ENCODE results near the gene USP33. TPM values are rescaled to one million over a fixed set of nuclear protein-coding genes. Genes with fewer than 3 reads are reported as not detected.
A peak's percentile ranks its signal among the peaks of the same experiment; 100 is the strongest.

The USP33 gene
- total RNA-seq, 2 experiments from 2014 or later, result 69.7 to 70.8 TPM

DNA sequence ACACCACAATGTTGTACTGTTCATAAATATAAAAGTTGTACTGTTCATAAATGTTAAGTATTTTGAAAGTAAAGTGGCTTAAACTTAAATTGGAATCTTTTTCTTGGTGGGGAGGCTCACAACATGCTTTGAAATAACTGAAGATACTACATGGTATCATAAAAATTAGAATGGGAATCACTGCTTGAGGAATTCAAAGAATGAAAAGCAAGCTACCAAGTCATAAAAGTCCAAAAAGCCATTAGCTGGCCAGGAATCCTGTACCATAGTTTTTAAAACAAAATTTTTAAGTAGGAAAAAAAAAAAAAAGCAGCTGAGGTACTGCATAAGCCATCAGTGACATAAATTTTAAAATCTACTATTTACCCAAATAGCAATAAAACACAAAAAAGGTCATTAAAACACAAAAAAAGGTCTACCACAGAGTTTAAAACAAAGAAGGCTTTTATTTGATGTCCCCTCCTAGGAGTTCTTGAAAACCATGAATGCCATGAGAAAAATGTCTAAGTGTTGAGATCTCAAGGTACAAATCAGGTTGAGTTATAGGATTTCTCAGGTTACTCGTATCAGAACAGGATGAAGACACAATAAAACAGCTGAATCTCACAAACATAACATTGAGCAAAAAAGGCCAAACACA, 85.8 kb downstream of the USP33 start:
- H3K36me3 Mint-ChIP-seq, result peaks cover 5% of the 10 kb centered on the region
- ATAC-seq (ENCODE audit: low read depth) (no peak), DNase-seq (no peak)
- H3K27me3 Mint-ChIP-seq, result no peaks in the 10 kb centered on the region
- H3K27ac Mint-ChIP-seq, result no peak overlapping the region
- H3K4me3 Mint-ChIP-seq, result no peak overlapping the region
- peaks cover 34% of the 10 kb centered on the region for H3K4me1 Mint-ChIP-seq
- POLR2A ChIA-PET, result no interaction called here
- H3K9me3 Mint-ChIP-seq, result no peaks in the 10 kb centered on the region

DNA sequence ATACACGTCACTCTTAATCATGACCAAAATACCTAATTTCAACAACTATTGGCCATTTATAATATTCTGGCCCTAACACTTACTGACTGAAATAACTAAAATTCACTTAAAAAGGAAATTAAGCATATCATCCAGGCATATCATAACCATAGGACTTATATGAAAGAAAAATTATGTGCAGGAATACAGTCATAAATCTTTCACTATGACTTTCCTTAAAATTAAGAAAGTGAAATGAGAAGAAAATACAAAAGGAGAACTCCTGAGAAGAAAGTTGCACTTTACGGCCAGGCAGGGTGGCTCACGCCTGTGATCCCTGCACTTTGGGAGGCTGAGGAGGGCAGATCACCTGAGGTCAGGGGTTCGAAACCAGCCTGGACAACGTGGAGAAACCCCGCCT, 86.6 kb downstream of the USP33 start:
- H3K4me1 Mint-ChIP-seq, result peaks cover 32% of the 10 kb centered on the region
- no peak overlapping the region for H3K4me3 Mint-ChIP-seq
- ATAC-seq (ENCODE audit: low read depth), result no peak
- H3K36me3 Mint-ChIP-seq, result peaks cover 5% of the 10 kb centered on the region
- DNase-seq, result no peak
- no peaks in the 10 kb centered on the region for H3K27me3 Mint-ChIP-seq
- H3K9me3 Mint-ChIP-seq, result no peaks in the 10 kb centered on the region
- no peak overlapping the region for H3K27ac Mint-ChIP-seq
- POLR2A ChIA-PET, result no interaction called here

DNA sequence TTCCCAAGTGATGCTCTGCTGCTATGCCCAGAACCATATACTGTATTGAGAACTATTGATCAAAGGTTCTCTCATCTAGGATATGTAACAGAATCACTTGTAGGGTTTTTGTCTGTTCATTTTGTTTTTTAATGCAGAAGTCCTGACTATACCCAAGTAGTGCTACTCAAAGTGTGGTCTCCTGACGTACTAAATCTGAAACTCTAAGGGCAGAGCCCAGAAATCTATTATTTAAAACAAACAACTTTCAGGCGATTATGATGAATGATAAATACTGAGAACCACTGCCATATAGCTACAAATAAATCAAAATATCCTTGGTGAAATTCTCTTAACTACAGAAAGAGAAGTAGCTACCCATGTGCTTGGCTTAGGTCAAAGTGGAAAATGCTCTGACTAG, 87.3 kb downstream of the USP33 start:
- ATAC-seq (ENCODE audit: low read depth) (no peak), DNase-seq (no peak)
- H3K4me1 Mint-ChIP-seq, result peaks cover 30% of the 10 kb centered on the region
- no peak overlapping the region for H3K27ac Mint-ChIP-seq
- H3K27me3 Mint-ChIP-seq, result no peaks in the 10 kb centered on the region
- H3K36me3 Mint-ChIP-seq, result peaks cover 6% of the 10 kb centered on the region
- no peaks in the 10 kb centered on the region for H3K9me3 Mint-ChIP-seq
- H3K4me3 Mint-ChIP-seq, result no peak overlapping the region
- POLR2A ChIA-PET, result no interaction called here

DNA sequence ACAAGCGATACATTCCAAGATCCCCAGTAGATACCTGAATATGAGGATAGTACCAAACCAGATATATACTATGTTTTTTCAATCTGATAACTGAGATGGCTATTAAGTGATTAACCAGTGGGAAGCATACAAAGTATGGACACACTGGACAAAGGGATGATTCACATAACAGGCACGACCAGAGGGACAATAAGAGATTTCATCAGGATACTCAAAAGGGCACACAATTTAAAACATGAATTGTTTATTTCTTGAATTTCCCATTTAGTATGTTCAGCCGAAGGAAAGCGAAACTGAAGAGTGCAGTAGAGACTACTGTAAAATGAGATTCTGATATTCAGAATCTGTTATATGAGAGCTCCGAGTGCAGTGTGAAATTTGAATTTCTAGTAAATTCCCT, 87.8 kb downstream of the USP33 start:
- H3K9me3 Mint-ChIP-seq, result no peaks in the 10 kb centered on the region
- peaks cover 31% of the 10 kb centered on the region for H3K4me1 Mint-ChIP-seq
- H3K36me3 Mint-ChIP-seq, result peaks cover 7% of the 10 kb centered on the region
- H3K27ac Mint-ChIP-seq, result no peak overlapping the region
- POLR2A ChIA-PET, result no interaction called here
- no peaks in the 10 kb centered on the region for H3K27me3 Mint-ChIP-seq
- no peak for ATAC-seq (ENCODE audit: low read depth)
- DNase-seq, result no peak
- peak overlapping the region; percentile 45 for H3K4me3 Mint-ChIP-seq

DNA sequence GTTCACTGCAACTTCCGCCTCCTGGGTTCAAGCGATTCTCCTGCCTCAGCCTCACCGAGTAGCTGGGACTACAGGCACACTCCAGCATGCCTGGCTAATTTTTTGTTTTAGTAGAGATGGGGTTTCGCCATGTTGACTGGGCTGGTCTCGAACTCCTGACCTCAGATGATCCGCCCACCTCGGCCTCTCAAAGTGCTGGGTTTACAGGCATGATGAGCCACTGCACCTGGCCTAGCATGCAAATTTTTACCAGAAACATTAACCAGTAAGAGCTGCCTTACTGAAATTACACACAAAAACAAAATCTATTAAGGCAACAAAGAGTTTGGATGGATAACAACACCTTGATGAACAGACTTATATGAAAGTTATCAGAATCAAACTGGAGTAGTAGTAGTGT, 89.3 kb downstream of the USP33 start:
- no peaks in the 10 kb centered on the region for H3K9me3 Mint-ChIP-seq
- H3K27me3 Mint-ChIP-seq, result no peaks in the 10 kb centered on the region
- ATAC-seq (ENCODE audit: low read depth) (no peak), DNase-seq (no peak)
- H3K4me1 Mint-ChIP-seq, result peaks cover 27% of the 10 kb centered on the region
- H3K4me3 Mint-ChIP-seq, result no peak overlapping the region
- no peak overlapping the region for H3K27ac Mint-ChIP-seq
- POLR2A ChIA-PET, result no interaction called here
- H3K36me3 Mint-ChIP-seq, result peaks cover 2% of the 10 kb centered on the region

DNA sequence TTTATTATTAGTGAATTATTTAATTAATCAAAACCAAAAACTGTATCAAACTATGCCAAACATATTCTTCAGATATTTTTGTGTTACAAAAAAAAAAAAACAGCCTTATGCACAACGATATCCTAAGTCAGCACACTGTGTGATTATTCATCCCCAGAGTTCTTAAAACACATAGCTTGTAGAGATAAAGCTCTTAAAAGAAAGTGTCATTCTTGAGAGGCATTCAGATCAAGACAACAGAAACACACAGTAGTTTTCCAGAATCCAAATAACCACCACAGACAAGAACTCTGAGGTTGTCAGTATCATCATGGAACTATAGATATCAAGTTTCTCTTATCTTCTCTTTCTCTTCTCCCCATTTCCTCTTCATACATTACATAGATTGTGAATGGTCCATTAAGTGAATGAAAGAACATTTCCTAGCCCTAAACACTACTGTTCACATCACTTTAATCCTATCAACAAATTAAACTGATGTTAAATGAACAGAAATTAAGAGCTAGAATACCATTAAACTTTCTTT, 90.7 kb downstream of the USP33 start:
- no peak for ATAC-seq (ENCODE audit: low read depth)
- Mint-ChIP-seq H3K36me3 (peaks cover 3% of the 10 kb centered on the region), H3K27me3 (no peaks in the 10 kb centered on the region), H3K4me1 (peaks cover 26% of the 10 kb centered on the region), H3K4me3 (no peak overlapping the region), H3K27ac (no peak overlapping the region), H3K9me3 (no peaks in the 10 kb centered on the region)
- POLR2A ChIA-PET, result interaction anchor here (1.5 kb wide), 1 partner anchor 14 kb away, joined by 3 read pairs; the partner anchor contains the start of gene ZZZ3
- no peak for DNase-seq

DNA sequence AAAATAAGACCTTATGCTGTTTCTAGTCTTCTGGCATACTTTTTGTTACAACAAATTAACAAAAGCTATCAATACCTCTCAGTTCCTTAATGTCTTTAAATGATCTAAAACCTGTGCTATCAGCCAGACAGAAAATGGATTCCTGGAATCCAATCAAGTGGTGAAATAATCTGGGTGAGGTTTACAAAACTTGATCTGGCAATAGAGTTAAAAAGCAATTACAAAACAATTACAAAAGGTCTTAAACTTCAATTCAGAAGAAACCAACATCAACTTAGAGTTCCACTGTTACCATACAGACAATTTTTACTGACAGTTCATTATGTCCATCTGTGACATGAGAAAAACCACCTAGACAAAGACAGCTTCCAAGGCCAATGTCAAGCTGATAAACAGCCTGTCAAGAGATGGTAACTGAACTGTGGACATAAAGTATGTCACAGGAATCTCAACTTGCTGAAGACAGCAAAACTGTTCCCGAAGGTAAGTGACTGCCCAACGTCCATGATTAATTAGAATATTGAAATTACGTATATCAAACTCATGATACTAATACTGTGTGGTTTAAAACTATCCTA, 94.6 kb downstream of the USP33 start:
- POLR2A ChIA-PET, result no interaction called here
- H3K27ac Mint-ChIP-seq, result no peak overlapping the region

DNA sequence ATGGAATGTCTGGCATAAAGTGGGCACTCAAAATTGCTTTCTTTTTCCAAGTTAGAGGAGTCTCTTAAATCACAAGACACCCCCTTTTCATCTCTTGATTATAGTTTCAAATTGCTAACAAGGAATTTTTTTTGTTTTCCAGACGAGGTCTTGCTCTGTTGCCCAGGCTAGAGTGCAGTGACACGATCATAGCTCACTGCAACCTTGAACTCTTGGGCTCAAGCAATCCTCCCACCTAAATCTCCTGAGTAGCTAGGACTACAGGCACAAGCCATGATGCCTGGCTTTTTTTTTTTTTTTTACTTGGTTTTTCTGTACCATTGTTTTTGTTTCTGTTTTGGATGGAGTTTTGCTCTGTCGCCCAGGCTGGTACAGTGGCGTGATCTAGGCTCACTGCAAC, 98.0 kb downstream of the USP33 start:
- no peaks in the 10 kb centered on the region for H3K27me3 Mint-ChIP-seq
- POLR2A ChIA-PET, result no interaction called here
- H3K36me3 Mint-ChIP-seq, result peaks cover 11% of the 10 kb centered on the region
- no peak overlapping the region for H3K27ac Mint-ChIP-seq
- peaks cover 3% of the 10 kb centered on the region for H3K9me3 Mint-ChIP-seq
- H3K4me3 Mint-ChIP-seq, result no peak overlapping the region
- DNase-seq, result no peak
- peaks cover 5% of the 10 kb centered on the region for H3K4me1 Mint-ChIP-seq
- ATAC-seq (ENCODE audit: low read depth), result no peak

More for the DNA sequence above, 94.6 kb downstream of the USP33 start:
- ATAC-seq (ENCODE audit: low read depth) (no peak), DNase-seq (no peak)
- Mint-ChIP-seq H3K4me1 (peaks cover 10% of the 10 kb centered on the region), H3K9me3 (peaks cover 3% of the 10 kb centered on the region), H3K4me3 (no peak overlapping the region), H3K27me3 (no peaks in the 10 kb centered on the region), H3K36me3 (peaks cover 13% of the 10 kb centered on the region)

DNA sequence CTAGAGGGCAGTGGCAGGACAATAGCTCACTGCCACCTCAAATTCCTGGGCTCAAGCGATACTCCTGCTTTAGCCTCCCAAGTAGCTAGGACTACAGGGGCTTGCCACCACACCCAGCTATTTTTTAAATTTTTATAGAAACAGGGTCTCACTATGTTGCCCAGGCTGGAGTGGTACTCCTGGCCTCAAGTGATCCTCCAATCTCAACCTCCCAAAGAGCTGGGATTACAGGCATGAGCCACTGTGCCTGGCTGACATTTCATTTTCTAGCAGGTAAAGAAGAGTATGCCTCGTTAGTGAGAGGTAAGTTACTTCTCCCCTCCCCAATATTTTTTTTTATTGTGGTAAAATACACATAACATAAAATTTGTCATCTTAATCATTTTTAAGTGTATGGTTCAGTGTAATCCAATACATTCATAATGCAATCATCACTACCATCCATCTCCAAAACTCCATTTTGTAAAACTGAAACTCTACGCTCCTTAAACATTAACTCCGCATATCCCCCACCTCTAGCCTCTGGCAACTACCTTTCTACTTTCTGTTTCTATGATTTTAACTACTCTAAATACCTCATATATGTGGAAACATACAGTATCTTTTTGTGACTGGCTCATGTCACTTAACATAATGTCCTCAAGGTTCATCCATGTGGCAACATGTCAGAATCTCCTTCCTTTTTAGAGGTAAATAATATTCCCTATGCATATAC, 99.6 kb downstream of the USP33 start:
- Mint-ChIP-seq H3K4me3 (no peak overlapping the region), H3K9me3 (peaks cover 3% of the 10 kb centered on the region), H3K27me3 (no peaks in the 10 kb centered on the region), H3K27ac (no peak overlapping the region), H3K4me1 (peaks cover 5% of the 10 kb centered on the region), H3K36me3 (peaks cover 16% of the 10 kb centered on the region)
- POLR2A ChIA-PET, result no interaction called here
- DNase-seq (no peak), ATAC-seq (ENCODE audit: low read depth) (no peak)

DNA sequence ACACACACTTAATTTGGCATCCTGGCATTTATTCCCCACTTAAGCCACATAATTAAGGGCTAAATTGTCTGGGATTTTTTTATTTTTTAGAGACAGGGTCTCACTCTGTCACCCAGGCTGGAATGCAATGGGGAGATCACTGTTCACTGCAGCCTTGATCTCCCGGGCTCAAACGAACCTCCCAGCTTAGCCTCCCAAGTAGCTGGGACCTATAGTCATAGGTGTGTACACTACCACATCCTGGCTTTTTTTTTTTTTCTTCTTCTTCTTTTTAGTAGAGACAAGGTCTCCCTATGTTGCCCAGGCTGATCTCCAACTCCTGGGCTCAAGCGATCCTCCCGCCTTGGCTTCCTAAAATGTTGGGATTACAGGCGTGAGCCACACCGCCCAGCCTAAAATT, 101.4 kb downstream of the USP33 start:
- Mint-ChIP-seq H3K27ac (no peak overlapping the region), H3K9me3 (peaks cover 2% of the 10 kb centered on the region), H3K4me3 (no peak overlapping the region), H3K27me3 (no peaks in the 10 kb centered on the region), H3K4me1 (peaks cover 4% of the 10 kb centered on the region), H3K36me3 (peaks cover 16% of the 10 kb centered on the region)
- POLR2A ChIA-PET, result interaction anchor here (1.1 kb wide), 1 partner anchor 25 kb away, joined by 3 read pairs; no protein-coding TSS in a partner anchor
- DNase-seq (no peak), ATAC-seq (ENCODE audit: low read depth) (no peak)

DNA sequence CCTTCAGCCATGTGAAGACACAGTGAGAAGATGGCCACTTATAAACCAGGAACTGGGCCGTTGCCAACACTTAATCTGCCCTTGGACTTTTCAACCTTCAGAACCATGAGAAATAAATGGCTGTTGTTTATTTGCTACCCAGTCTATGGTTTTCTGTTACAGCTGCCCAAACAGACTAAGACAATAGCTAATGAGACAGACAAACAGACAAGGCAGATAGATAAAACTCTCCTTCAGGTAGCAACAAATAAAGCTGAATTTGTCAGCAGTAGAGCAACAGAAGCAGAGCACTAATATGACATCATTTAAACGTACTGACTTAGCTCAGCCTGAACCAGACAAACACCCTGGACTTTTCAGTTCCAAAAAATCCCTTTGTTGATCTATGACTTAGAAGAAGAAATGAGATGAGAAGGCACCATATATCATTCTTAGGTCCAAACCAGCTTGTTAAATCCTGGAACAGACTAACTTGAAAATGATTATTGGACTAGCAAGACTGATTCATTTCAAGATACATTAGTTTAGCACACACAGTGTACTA, 104.1 kb downstream of the USP33 start:
- no peak for DNase-seq
- no peak for ATAC-seq (ENCODE audit: low read depth)
- Mint-ChIP-seq H3K27ac (no peak overlapping the region), H3K9me3 (peaks cover 8% of the 10 kb centered on the region), H3K4me3 (no peak overlapping the region), H3K27me3 (no peaks in the 10 kb centered on the region), H3K36me3 (peaks cover 32% of the 10 kb centered on the region), H3K4me1 (peaks cover 1% of the 10 kb centered on the region)
- POLR2A ChIA-PET, result no interaction called here

DNA sequence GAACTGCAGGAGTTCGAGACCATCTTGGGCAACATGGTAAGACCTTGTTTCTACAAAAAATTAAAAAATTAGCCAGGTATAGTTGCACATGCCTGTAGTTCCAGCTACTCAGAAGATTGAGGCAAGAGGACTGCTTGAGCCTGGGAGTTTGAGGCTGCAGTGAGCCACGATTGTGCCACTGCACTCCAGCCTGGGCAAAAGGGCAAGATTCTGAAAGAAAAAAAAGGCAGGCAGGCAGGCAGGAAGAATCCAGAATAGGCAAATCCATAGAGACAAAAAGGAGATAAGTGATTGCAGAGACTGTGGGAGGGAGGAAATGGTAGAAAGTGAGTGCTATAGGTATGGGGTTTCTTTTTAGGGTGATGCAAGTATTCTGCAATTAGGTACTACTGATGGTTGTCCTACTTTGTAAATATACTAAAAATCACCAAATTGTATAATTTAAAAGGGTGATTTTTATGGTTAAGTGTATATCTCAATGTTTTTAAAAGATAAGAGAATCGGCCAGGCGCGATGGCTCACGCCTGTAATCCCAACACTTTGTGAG, 106.6 kb downstream of the USP33 start:
- Mint-ChIP-seq H3K27me3 (no peaks in the 10 kb centered on the region), H3K36me3 (peaks cover 51% of the 10 kb centered on the region), H3K4me1 (peaks cover 1% of the 10 kb centered on the region), H3K9me3 (peaks cover 15% of the 10 kb centered on the region), H3K27ac (no peak overlapping the region), H3K4me3 (no peak overlapping the region)
- DNase-seq, result no peak
- ATAC-seq (ENCODE audit: low read depth), result no peak
- POLR2A ChIA-PET, result no interaction called here

DNA sequence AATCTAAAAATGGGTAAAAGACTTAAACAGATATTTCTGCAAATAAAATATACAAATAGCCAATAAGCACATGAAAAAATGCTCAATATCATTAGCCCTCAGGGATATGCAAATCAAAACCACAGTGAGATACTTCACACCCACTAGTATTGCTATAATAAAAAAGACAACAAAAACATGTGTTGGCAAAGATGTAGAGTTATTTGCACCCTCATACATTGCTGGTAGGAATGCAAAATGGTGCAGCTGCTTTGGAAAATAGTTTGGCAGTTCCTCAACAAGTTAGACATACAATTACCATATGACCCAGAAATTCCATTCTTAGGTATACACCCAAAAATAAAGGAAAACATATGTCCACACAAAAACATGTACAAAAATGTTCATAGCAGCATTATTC, 107.4 kb downstream of the USP33 start:
- H3K4me3 Mint-ChIP-seq, result no peak overlapping the region
- POLR2A ChIA-PET, result no interaction called here
- H3K4me1 Mint-ChIP-seq, result peaks cover 1% of the 10 kb centered on the region
- peaks cover 54% of the 10 kb centered on the region for H3K36me3 Mint-ChIP-seq
- no peak overlapping the region for H3K27ac Mint-ChIP-seq
- ATAC-seq (ENCODE audit: low read depth), result no peak
- peaks cover 15% of the 10 kb centered on the region for H3K9me3 Mint-ChIP-seq
- no peak for DNase-seq
- no peaks in the 10 kb centered on the region for H3K27me3 Mint-ChIP-seq
